Calu3 (cell line): ENCODE measurements around the gene CERT1. TPM values are rescaled to one million over a fixed set of nuclear protein-coding genes. Genes with fewer than 3 reads are reported as not detected.

Source experiments
- BruUV-seq: library from RNA; stranded (reverse); fragments of 400-500 nt; replicated peaks from 2 replicates; lab custom pipeline; 2021; lab: Mats Ljungman, UMichigan
- CTCF ChIA-PET: fragments of 300-600 bp; sonication (Branson Sonifier 250); formaldehyde crosslinking; loops from one replicate; lab custom pipeline; 2022; ENCODE audit warnings: antibody characterized with exemption; lab: Charles Lee
- DNase-seq: peaks from one replicate; pipeline ENCODE4 v3.0.0; 2022
- H3K27ac Mint-ChIP-seq: one replicate; pipeline ENCODE4 v1.8.0; 2022; ENCODE audit warnings: mixed read lengths; ENCODE audit not compliant: unreplicated experiment
- H3K27me3 Mint-ChIP-seq: one replicate; pipeline ENCODE4 v1.8.0; 2022; ENCODE audit warnings: mixed read lengths; ENCODE audit not compliant: unreplicated experiment
- H3K36me3 Mint-ChIP-seq: one replicate; pipeline ENCODE4 v1.8.0; 2022; ENCODE audit warnings: mild to moderate bottlenecking, moderate library complexity, mixed read lengths; ENCODE audit not compliant: insufficient read depth, unreplicated experiment
- H3K4me1 Mint-ChIP-seq: one replicate; pipeline ENCODE4 v1.8.0; 2022; ENCODE audit warnings: mild to moderate bottlenecking, low read depth, mixed read lengths; ENCODE audit not compliant: unreplicated experiment
- H3K4me3 Mint-ChIP-seq: one replicate; pipeline ENCODE4 v1.8.0; 2022; ENCODE audit warnings: mild to moderate bottlenecking, low read depth, moderate library complexity, mixed read lengths; ENCODE audit not compliant: unreplicated experiment
- H3K9me3 Mint-ChIP-seq: one replicate; pipeline ENCODE4 v1.8.0; 2022; ENCODE audit warnings: low read depth, mixed read lengths; ENCODE audit not compliant: unreplicated experiment
- CTCF ChIP-seq: fragments of 200-600 bp; IDR thresholded peaks from one replicate; pipeline ENCODE4 v1.8.0; 2022; ENCODE audit warnings: antibody characterized with exemption; ENCODE audit not compliant: unreplicated experiment
- intact Hi-C: fragments of 100-400 bp; cut with micrococcal nuclease; formaldehyde crosslinking; loops from one replicate; pipeline ENCODE4 v1.10.0; 2022; ENCODE audit not compliant: unreplicated experiment
- total RNA-seq: library from RNA; stranded (reverse); gene quantifications from 2 replicates; pipeline ENCODE4 v1.2.3, GENCODE V29; 2022

CERT1 gene
- total RNA-seq, 1 experiment from 2014 or later = 63.4 TPM

GRCh38 chr5:75340714-75341478 is 170.5 kb downstream of the CERT1 start:
- CTCF ChIA-PET = interaction anchor here (0.5 to 1.0 kb wide), 4 partner anchors 16 to 712 kb away, joined by 3 to 7 read pairs (median 3); no protein-coding TSS in a partner anchor
- DNase-seq = no peak
- peak overlapping the region; percentile 58 for H3K27ac Mint-ChIP-seq
- H3K9me3 Mint-ChIP-seq = no peaks in the 10 kb centered on the region
- H3K36me3 Mint-ChIP-seq = peaks cover 36% of the 10 kb centered on the region
- BruUV-seq = no TSS peak
- H3K4me3 Mint-ChIP-seq = no peak overlapping the region
- no peaks in the 10 kb centered on the region for H3K27me3 Mint-ChIP-seq
- TF ChIP-seq CTCF = no peak
- peaks cover 24% of the 10 kb centered on the region for H3K4me1 Mint-ChIP-seq
- intact Hi-C loops = no loop called here

GRCh38 chr5:75338408-75338807 is 173.0 kb downstream of the CERT1 start:
- H3K9me3 Mint-ChIP-seq = no peaks in the 10 kb centered on the region
- H3K4me1 Mint-ChIP-seq = peaks cover 24% of the 10 kb centered on the region
- CTCF ChIA-PET = interaction anchor here (0.6 to 0.7 kb wide), 2 partner anchors 383 to 567 kb away, joined by 4 to 6 read pairs; no protein-coding TSS in a partner anchor
- DNase-seq = no peak
- no peaks in the 10 kb centered on the region for H3K27me3 Mint-ChIP-seq
- TF ChIP-seq CTCF = no peak
- no peak overlapping the region for H3K27ac Mint-ChIP-seq
- TSS peak; percentile 38 for BruUV-seq
- H3K36me3 Mint-ChIP-seq = peaks cover 12% of the 10 kb centered on the region
- H3K4me3 Mint-ChIP-seq = no peak overlapping the region
- intact Hi-C loops = loop anchor here (5.0 to 10.0 kb wide), 2 partner anchors 286 to 404 kb away; partner anchors contain the start of gene GCNT4

- no peaks in the 10 kb centered on the region for H3K27me3 Mint-ChIP-seq
- H3K9me3 Mint-ChIP-seq = no peaks in the 10 kb centered on the region
- no peak overlapping the region for H3K4me3 Mint-ChIP-seq
- intact Hi-C loops = loop anchor here (2.0 to 10.0 kb wide), 3 partner anchors 101 to 403 kb away; partner anchors contain the start of genes ANKRD31 and GCNT4
- H3K27ac Mint-ChIP-seq = no peak overlapping the region
- no peak for TF ChIP-seq CTCF
- no peak for DNase-seq
- peaks cover 2% of the 10 kb centered on the region for H3K36me3 Mint-ChIP-seq
- CTCF ChIA-PET = interaction anchor here (0.5 to 1.4 kb wide), 14 partner anchors 8 to 1175 kb away, joined by 3 to 10 read pairs (median 4); partner anchors contain the start of genes ANKRD31, CERT1 and POLK
- BruUV-seq = no TSS peak
- H3K4me1 Mint-ChIP-seq = peaks cover 24% of the 10 kb centered on the region
These were observed 173.9 kb downstream of the CERT1 start for GRCh38 chr5:75337366-75338021.

DNA sequence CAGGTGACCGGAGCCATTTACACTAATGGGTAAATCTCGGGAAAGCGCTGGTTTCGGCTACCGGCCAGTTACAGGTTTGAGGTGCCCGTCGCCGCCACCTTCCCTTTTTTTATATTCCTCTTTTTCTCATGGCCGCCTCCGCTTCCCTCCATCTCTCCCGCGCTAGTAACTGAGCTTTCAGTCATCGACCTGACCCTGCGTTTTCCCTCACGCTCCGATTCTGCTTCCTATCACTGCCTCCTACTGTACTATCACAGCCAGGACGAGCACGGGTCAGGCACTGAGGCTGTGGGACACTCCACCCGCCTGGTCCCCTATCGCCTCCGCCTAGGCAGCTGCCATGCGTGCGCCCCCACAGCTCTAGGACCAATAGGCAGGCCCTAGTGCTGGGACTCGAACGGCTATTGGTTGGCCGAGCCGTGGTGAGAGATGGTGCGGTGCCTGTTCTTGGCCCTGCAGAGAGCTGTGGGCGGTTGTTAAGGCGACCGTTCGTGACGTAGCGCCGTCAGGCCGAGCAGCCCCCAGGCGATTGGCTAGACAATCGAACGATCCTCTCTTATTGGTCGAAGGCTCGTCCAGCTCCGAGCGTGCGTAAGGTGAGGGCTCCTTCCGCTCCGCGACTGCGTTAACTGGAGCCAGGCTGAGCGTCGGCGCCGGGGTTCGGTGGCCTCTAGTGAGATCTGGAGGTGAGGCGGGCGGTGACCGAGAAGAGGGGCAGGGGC is 174.7 kb downstream of the CERT1 start, which contains the start of gene HMGCR:
TSS of gene HMGCR (plus strand) at position 606 of the 722 bp plus-strand sequence. CDS start 5,386 bp downstream, outside the sequence.
- DNase-seq = peak; percentile 99
- peaks cover 16% of the 10 kb centered on the region for H3K4me1 Mint-ChIP-seq
- no TSS peak for BruUV-seq
- intact Hi-C loops = loop anchor here (2.0 to 10.0 kb wide), 3 partner anchors 100 to 402 kb away; partner anchors contain the start of genes ANKRD31 and GCNT4
- H3K27ac Mint-ChIP-seq = no peak within 1 kb of the TSS
- H3K36me3 Mint-ChIP-seq = no peaks in the 10 kb centered on the region
- H3K9me3 Mint-ChIP-seq = no peaks in the 10 kb centered on the region
- TF ChIP-seq CTCF = no peak
- H3K27me3 Mint-ChIP-seq = no peaks in the 10 kb centered on the region
- H3K4me3 Mint-ChIP-seq = no peak within 1 kb of the TSS
- CTCF ChIA-PET = interaction anchor here (0.5 to 1.4 kb wide), 17 partner anchors 8 to 412 kb away, joined by 3 to 11 read pairs (median 4); partner anchors contain the start of genes ANKRD31, CERT1 and POLK
